SHP77 treated with DMSO at 0.1 percent for 48 hours (cell line): ENCODE results near the gene ITIH2.

Experiments
- DNase-seq: peaks from one replicate; lab custom pipeline; 2025; lab: John Stamatoyannopoulos, UW

The ITIH2 gene

DNA sequence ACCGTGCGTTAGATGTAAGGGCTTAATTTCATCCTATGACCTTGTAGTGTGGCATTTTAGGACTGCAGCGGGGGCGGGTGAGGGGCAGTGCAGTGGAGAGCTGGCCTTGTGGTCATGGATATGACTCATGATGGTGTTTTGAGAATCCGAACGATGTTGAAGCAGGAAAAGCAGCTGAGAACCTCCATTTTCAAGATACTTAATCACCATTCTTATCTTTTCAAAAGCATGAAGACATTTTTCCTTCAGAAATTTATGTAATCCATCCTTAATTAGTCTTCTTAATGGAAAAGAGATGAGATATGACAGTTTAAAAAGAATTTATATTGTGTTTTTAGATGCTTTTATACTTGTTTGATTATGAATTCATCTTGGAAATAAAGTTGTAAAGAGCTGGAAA lies 94.5 kb downstream of the ITIH2 start:
- no peak for DNase-seq
